HepG2 (cell line): ENCODE measurements around the gene CDV3. TPM values are rescaled to one million over a fixed set of nuclear protein-coding genes. Genes with fewer than 3 reads are reported as not detected.

Experiments used
- ATAC-seq: fragments of 200-7000 bp; cut with Tn5 transposase; 3 replicates; pipeline ENCODE4 v1.9.1; 2020; ENCODE audit warnings: mild to moderate bottlenecking, moderate library complexity
- BruUV-seq: library from RNA; stranded (reverse); fragments of 400-500 nt; replicated peaks from 2 replicates; lab custom pipeline; 2021; lab: Mats Ljungman, UMichigan
- CTCF ChIA-PET: fragments of 300-600 bp; formaldehyde crosslinking; extraction: SDS; loops from one replicate; lab custom pipeline; 2021; ENCODE audit warnings: low total read pairs, inconsistent platforms, low intra/inter-chr PET ratio; lab: Yijun Ruan, JAX
- POLR2A ChIA-PET: fragments of 350-600 bp; sonication (Branson Sonifier 250); formaldehyde crosslinking; loops from one replicate; lab custom pipeline; 2020; ENCODE audit warnings: antibody characterized with exemption, inconsistent platforms; lab: Yijun Ruan, JAX
- DNase-seq: peaks from one replicate; pipeline ENCODE4 v3.0.0-alpha.2; 2015; ENCODE audit warnings: low spot score
- FAIRE-seq: peaks from 3 replicates; lab custom pipeline; 2011; peaks lifted over from hg19 to GRCh38; lab: Jason Lieb, UNC
- H2AFZ ChIP-seq: one replicate; pipeline ENCODE4 v1.6.1; 2011; ENCODE audit warnings: low read length, inconsistent platforms
- H3K27ac ChIP-seq: fragments of 300-600 bp; 3 replicates; pipeline ENCODE4 v1.8.0; 2011; ENCODE audit warnings: mixed run types, mild to moderate bottlenecking, mixed read lengths, low read length, inconsistent platforms; ENCODE audit not compliant: insufficient read depth; ENCODE audit errors: extremely low read length
- H3K27me3 ChIP-seq, 2 experiments: fragments of 200-600 bp in 1 of 2; 2 replicates in 1 of 2; 3 replicates in 1 of 2; pipeline versions ENCODE4 v1.6.0 to v1.8.0; 2011; ENCODE audit warnings: low read length in 2 of 2, mild to moderate bottlenecking in 2 of 2, moderate library complexity in 2 of 2, inconsistent platforms in 1 of 2; ENCODE audit not compliant: insufficient read depth in 2 of 2, control insufficient read depth in 1 of 2
- H3K36me3 ChIP-seq, 2 experiments: fragments of 200-600 bp in 1 of 2; replicated peaks in 1 of 2; 2 replicates in 1 of 2; 3 replicates in 1 of 2; pipeline versions ENCODE4 v1.5.1 to v1.8.0; 2011; ENCODE audit warnings: low read length in 2 of 2, inconsistent platforms in 1 of 2; ENCODE audit not compliant: insufficient read depth in 2 of 2, control insufficient read depth in 1 of 2
- H3K4me1 ChIP-seq: 2 replicates; pipeline ENCODE4 v1.5.1; 2012; ENCODE audit warnings: low read length, inconsistent platforms; ENCODE audit not compliant: insufficient read depth
- H3K4me2 ChIP-seq: 2 replicates; pipeline ENCODE4 v1.6.0; 2011; ENCODE audit warnings: low read depth, low read length, inconsistent platforms
- H3K4me3 ChIP-seq, 3 experiments: fragments of 200-600 bp in 1 of 3; sonication (generic), shearing (Covaris generic) in 1 of 3; replicated peaks in 1 of 3; 2 replicates each; pipeline ENCODE4 v1.5.1; 2011 to 2016; ENCODE audit warnings: low read length in 3 of 3, inconsistent platforms in 2 of 3, low read depth in 2 of 3, mild to moderate bottlenecking in 2 of 3, control low read depth in 1 of 3, mixed read lengths in 1 of 3; ENCODE audit not compliant: insufficient read depth in 1 of 3
- H3K79me2 ChIP-seq: one replicate; pipeline ENCODE4 v1.6.1; 2011; ENCODE audit warnings: low read length, inconsistent platforms; ENCODE audit not compliant: insufficient read depth
- H3K9ac ChIP-seq: 2 replicates; pipeline ENCODE4 v1.6.0; 2011; ENCODE audit warnings: mild to moderate bottlenecking, low read depth, low read length, inconsistent platforms; ENCODE audit not compliant: insufficient read depth
- H3K9me3 ChIP-seq: 2 replicates; pipeline ENCODE4 v1.5.1; 2012; ENCODE audit warnings: mild to moderate bottlenecking, low read length
- H4K20me1 ChIP-seq: 2 replicates; pipeline ENCODE4 v1.6.0; 2011; ENCODE audit warnings: inconsistent platforms, mild to moderate bottlenecking, low read length, moderate library complexity; ENCODE audit not compliant: insufficient read depth
- ARID2 ChIP-seq: sonication (generic); formaldehyde crosslinking; IDR thresholded peaks from 2 replicates; pipeline ENCODE4 v1.8.1; 2022; ENCODE audit warnings: mild to moderate bottlenecking, missing genetic modification reagents, borderline replicate concordance
- ATAD3A ChIP-seq: sonication (generic); formaldehyde crosslinking; IDR thresholded peaks from 2 replicates; pipeline ENCODE4 v1.4.0; 2020; ENCODE audit warnings: missing genetic modification reagents
- CHD2 ChIP-seq: IDR thresholded peaks from 2 replicates; pipeline ENCODE4 v1.6.1; 2011; ENCODE audit warnings: low read depth, low read length, improper control_type of control experiment
- DDIT3 ChIP-seq: sonication (generic); formaldehyde crosslinking; IDR thresholded peaks from 2 replicates; pipeline ENCODE4 v1.4.0; 2020; ENCODE audit warnings: mild to moderate bottlenecking, missing genetic modification reagents
- FLYWCH1 ChIP-seq: sonication (generic); formaldehyde crosslinking; IDR thresholded peaks from 2 replicates; pipeline ENCODE4 v1.8.1; 2023; ENCODE audit warnings: mild to moderate bottlenecking, missing genetic modification reagents
- GZF1 ChIP-seq: sonication (generic); formaldehyde crosslinking; IDR thresholded peaks from 2 replicates; pipeline ENCODE4 v1.5.1; 2020; ENCODE audit warnings: mild to moderate bottlenecking, missing genetic modification reagents
- MAF1 ChIP-seq: sonication (generic); formaldehyde crosslinking; IDR thresholded peaks from 2 replicates; pipeline ENCODE4 v1.5.0; 2020; ENCODE audit warnings: missing genetic modification reagents, borderline replicate concordance
- PCBP2 ChIP-seq: fragments of 200-400 bp; formaldehyde crosslinking; optimal IDR thresholded peaks from 2 replicates; pipeline ENCODE3; 2018; ENCODE audit warnings: low read length, low read depth; ENCODE audit not compliant: poor library complexity, severe bottlenecking
- ZBTB37 ChIP-seq: sonication (generic); formaldehyde crosslinking; IDR thresholded peaks from 2 replicates; pipeline ENCODE4 v1.4.0; 2020; ENCODE audit warnings: mild to moderate bottlenecking, missing genetic modification reagents
- ZIK1 ChIP-seq: sonication (generic); formaldehyde crosslinking; IDR thresholded peaks from 2 replicates; pipeline ENCODE4 v1.5.0; 2020; ENCODE audit warnings: mild to moderate bottlenecking, low read depth, missing genetic modification reagents, borderline replicate concordance
- ZNF451 ChIP-seq: sonication (generic); formaldehyde crosslinking; IDR thresholded peaks from 2 replicates; pipeline ENCODE4 v1.5.0; 2020; ENCODE audit warnings: mild to moderate bottlenecking, missing genetic modification reagents
- ZNF747 ChIP-seq: sonication (generic); formaldehyde crosslinking; IDR thresholded peaks from 2 replicates; pipeline ENCODE4 v1.8.1; 2023; ENCODE audit warnings: missing genetic modification reagents, mild to moderate bottlenecking, borderline replicate concordance
- WGBS: methylation state at CpG from one replicate; pipeline ENCODE4 v1.1.6; 2017; ENCODE audit warnings: low lambda C conversion rate; 5-methylcytosine and 5-hydroxymethylcytosine counted together
- in situ Hi-C: cut with HindIII; loops from 2 replicates; pipeline ENCODE4 v1.10.0; 2017; ENCODE audit warnings: low pct_unique_long_range_greater_than_20kb; ENCODE audit not compliant: extremely low pct_ligation_motif_present
- intact Hi-C: fragments of 100-400 bp; cut with micrococcal nuclease; formaldehyde crosslinking; loops from one replicate; pipeline ENCODE4 v1.10.0; 2022; ENCODE audit not compliant: unreplicated experiment
- polyA plus RNA-seq, 8 experiments: library from polyadenylated mRNA; depleted of rRNA in 3 of 8; stranded (reverse) in 7 of 8; unstranded in 1 of 8; fragments of >200 nt; fragmentation: Illumina TruSeq in 4 of 8; extraction: Trizol in 4 of 8; gene quantifications; 2 replicates each; pipeline versions ENCODE4 v1.2.1 to v1.2.3, GENCODE V29; 2011 to 2016; ENCODE audit warnings: low read depth in 4 of 8, missing spikeins in 1 of 8, mixed read lengths in 1 of 8; ENCODE audit not compliant: insufficient read depth in 1 of 8
- total RNA-seq, 5 experiments: library from RNA; depleted of rRNA; stranded (reverse); fragments of >200 nt; fragmentation: Illumina TruSeq; extraction: Trizol; gene quantifications; 2 replicates each; pipeline ENCODE4 v1.2.3, GENCODE V29; 2016; ENCODE audit warnings: low read depth in 1 of 5
- TF ChIP-seq, protein P1 (sequence below), 2 experiments: fragments of 450-650 bp in 1 of 2; sonication (generic) in 1 of 2; formaldehyde crosslinking; IDR thresholded peaks; 2 replicates each; pipeline versions ENCODE4 v1.5.0 to v1.8.0; 2020 to 2022; ENCODE audit warnings: mild to moderate bottlenecking in 1 of 2, missing genetic modification reagents in 1 of 2
- TF ChIP-seq, protein P2 (sequence below): sonication (generic); formaldehyde crosslinking; IDR thresholded peaks from 2 replicates; pipeline ENCODE4 v1.5.0; 2020; ENCODE audit warnings: missing genetic modification reagents

CDV3 gene
- total and polyA plus RNA-seq, 2 of the 13 experiments (the other 11 are each of a cell fraction or from before 2014, with no cell fraction given), result 46.6 to 145 TPM

DNA sequence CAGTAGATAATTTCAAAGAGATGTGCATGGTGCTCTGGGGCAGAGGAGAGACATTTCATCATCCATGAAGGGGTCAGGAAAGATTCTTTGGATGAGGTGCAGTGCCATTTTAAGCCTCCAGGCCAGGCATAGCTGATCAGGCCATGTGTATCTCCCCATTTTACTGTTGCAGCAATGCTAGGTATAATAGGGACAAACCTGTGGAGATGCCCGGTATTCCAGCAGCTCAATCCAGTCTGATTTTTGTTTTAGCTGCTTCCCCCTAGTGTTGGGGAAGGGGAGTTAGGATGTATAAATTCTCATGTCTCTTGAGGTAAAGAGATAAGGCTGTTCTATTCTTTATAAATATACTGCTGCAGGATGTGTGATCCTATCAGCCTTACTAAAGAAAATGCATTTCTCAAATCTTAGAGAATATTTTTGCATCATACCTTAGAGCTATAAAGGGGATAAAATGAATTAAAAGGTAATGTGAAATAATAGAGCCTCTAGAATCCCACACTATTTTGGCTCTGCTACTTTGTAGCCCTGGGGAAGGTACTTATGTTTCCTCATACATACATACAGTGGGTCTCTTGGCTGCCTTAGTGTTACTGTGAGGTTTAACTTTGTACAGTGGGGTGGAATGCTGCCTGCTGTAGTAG is 5.2 kb downstream of the CDV3 start (continued):
- TF ChIP-seq, protein P1, sequence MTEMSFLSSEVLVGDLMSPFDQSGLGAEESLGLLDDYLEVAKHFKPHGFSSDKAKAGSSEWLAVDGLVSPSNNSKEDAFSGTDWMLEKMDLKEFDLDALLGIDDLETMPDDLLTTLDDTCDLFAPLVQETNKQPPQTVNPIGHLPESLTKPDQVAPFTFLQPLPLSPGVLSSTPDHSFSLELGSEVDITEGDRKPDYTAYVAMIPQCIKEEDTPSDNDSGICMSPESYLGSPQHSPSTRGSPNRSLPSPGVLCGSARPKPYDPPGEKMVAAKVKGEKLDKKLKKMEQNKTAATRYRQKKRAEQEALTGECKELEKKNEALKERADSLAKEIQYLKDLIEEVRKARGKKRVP (CRISPR knock-in tag; IDR thresholded peaks at IDR 0.05), result 0 out of 4 replicates have a peak, but pooled peaks of 1 of the 2 experiments have one; percentile 47
- TF ChIP-seq PCBP2 (no peak), ZBTB37 (CRISPR knock-in tag) (no peak), ZIK1 (CRISPR knock-in tag) (no peak), ZNF451 (CRISPR knock-in tag) (no peak)

- Histone ChIP-seq H3K4me3 (no peak overlapping the region), H3K4me1 (peaks cover 12% of the 10 kb centered on the region), H3K79me2 (peaks cover 40% of the 10 kb centered on the region), H3K9ac (no peak overlapping the region), H3K27me3 (no peaks in the 10 kb centered on the region), H4K20me1 (peaks cover 14% of the 10 kb centered on the region), H3K36me3 (peaks cover 12 to 82% of the 10 kb centered on the region in 2 experiments), H2AFZ (no peak overlapping the region), H3K4me2 (no peak overlapping the region)
- BruUV-seq, result no TSS peak
- FAIRE-seq, result no peak
- no peak for DNase-seq
- ChIA-PET POLR2A (interaction anchor here (2.3 kb wide), 1 partner anchor 10 kb away, joined by 7 read pairs; the partner anchor contains the start of gene CDV3), CTCF (no interaction called here)
- in situ Hi-C loops, result no loop called here
- WGBS, result 98% methylated on average over 6 of the region's 6 CpGs
- intact Hi-C loops, result no loop called here
- TF ChIP-seq MAF1 (CRISPR knock-in tag), result no peak
- no peak for TF ChIP-seq FLYWCH1 (CRISPR knock-in tag)
- no peak for TF ChIP-seq CHD2
- TF ChIP-seq ATAD3A (CRISPR knock-in tag), result no peak
- TF ChIP-seq GZF1 (CRISPR knock-in tag), result no peak
- TF ChIP-seq, protein P2, sequence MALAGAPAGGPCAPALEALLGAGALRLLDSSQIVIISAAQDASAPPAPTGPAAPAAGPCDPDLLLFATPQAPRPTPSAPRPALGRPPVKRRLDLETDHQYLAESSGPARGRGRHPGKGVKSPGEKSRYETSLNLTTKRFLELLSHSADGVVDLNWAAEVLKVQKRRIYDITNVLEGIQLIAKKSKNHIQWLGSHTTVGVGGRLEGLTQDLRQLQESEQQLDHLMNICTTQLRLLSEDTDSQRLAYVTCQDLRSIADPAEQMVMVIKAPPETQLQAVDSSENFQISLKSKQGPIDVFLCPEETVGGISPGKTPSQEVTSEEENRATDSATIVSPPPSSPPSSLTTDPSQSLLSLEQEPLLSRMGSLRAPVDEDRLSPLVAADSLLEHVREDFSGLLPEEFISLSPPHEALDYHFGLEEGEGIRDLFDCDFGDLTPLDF (CRISPR knock-in tag), result no peak
- no peak for TF ChIP-seq DDIT3
- no peak for TF ChIP-seq ZNF747 (CRISPR knock-in tag)
- no peak for TF ChIP-seq ARID2 (CRISPR knock-in tag)
- TF ChIP-seq, all 625 proteins: peak for 0
- ATAC-seq, result no peak
- Histone ChIP-seq H3K9me3 (no peaks in the 10 kb centered on the region), H3K27ac (no peak overlapping the region)
These were observed 9.9 kb downstream of the CDV3 start for GRCh38 chr3:133583396-133583795.
